HG03196 (cell line): ENCODE results near the gene ENOX1.

ENCODE experiments used
- ATAC-seq: cut with Tn5 transposase; IDR thresholded peaks from one replicate; pipeline ENCODE4 v1.9.1; 2021; ENCODE audit not compliant: unreplicated experiment

ENOX1 gene

DNA sequence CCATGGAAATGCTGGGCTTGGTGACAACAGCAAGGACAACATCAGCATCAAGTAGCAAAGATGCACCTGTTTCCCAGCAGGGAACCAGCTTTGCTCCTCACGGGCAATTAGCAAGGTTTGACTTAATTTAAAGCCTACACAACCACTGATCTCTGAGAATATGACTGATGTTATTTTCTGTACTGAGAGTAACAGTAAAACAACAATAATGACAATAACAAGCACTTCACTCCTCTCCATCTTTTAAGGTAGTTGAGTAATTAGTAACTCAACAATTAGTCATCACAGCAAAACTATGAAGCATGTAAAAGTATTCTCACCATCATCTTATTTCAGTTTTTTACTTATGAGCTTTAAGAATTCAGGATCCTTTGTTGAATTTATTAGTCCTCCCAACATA is 37.3 kb downstream of the ENOX1 start:
- ATAC-seq: no peak

GRCh38 chr13:43744261-43745031 is 42.3 kb downstream of the ENOX1 start:
- no peak for ATAC-seq

- no peak for ATAC-seq
These were observed 43.9 kb downstream of the ENOX1 start for GRCh38 chr13:43742911-43743310.

DNA sequence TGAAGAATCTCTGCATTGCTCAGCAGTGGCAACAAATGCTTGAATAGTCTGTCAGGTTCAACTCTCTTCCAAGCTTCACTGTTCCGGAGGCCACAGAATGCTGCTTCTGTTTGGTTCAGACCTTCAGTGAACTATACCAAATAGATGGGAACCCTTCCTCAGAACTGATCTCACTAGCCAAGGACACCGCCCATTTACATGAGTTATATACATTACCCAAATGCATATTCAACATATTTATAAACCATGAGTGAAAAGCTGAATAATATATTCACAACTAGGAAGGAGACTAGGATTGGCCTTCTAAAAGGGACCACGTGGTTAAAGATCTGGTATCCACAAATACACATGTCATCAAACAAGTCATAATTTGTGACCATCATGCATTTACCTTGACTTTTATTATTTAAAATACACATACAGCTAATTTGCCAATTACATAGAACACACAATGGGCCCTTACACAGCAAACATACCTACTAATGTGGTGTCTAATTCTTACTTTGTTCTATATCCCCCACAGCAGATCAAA is 49.3 kb downstream of the ENOX1 start:
- no peak for ATAC-seq

GRCh38 chr13:43732726-43733125 is 54.0 kb downstream of the ENOX1 start:
- ATAC-seq: no peak

DNA sequence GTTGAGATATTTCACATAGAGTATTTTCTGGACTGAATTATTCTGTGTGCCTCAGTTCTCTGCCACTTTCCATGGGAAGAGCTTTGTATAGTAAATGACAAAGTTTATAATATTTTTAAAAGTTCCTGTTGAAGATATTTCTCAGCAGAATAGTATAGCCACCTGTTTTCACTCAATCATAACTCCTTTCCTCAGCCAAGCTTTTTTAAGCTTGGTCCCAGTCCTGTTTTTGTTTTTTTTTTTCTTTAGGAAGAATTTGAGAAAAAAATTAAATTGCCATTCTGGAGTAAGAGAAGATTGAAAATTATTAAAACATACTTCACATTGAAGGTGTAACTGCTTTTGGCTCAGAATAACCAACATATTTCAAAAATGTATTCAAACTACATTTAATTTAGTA is 55.5 kb downstream of the ENOX1 start:
- no peak for ATAC-seq

DNA sequence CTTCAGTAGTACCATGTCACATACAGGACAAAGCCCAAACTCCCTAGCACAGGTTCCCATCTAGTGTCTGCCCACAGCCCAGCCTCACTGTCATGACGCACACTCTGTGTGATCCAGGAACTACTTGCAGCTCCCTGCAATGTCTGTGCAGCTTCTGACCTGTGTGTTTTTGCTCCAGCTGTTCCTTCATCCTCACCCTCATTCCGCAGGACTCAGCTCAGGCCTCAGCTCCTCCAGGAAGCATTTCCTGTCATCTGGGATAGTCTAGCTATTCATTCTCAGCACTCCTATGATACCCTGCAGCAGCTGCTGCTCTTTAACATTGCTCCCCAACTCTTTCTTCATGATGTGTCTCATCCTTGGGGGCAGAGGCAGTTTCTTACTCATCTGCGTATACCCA is 56.1 kb downstream of the ENOX1 start:
- ATAC-seq: no peak

DNA sequence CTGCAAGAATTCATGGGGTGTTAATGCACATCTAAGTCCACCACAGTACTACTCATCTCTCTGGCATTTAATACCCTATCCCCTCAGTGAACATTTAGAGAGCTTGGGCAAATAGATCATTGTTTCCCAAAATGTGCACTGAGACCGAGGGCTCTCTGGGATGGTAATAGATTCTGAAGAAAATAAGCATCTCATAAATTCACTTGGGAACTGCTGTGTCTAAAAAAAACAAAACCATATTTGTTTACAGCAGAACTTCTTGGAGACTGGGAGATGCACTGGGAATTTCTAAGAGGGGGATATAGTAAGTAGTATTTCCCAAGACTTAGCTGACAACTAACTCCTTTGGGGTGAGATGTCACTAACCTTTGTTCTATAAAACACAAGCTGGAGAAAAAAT is 58.4 kb downstream of the ENOX1 start:
- ATAC-seq: no peak

- no peak for ATAC-seq
These were observed 58.9 kb downstream of the ENOX1 start for GRCh38 chr13:43727856-43728255.

DNA sequence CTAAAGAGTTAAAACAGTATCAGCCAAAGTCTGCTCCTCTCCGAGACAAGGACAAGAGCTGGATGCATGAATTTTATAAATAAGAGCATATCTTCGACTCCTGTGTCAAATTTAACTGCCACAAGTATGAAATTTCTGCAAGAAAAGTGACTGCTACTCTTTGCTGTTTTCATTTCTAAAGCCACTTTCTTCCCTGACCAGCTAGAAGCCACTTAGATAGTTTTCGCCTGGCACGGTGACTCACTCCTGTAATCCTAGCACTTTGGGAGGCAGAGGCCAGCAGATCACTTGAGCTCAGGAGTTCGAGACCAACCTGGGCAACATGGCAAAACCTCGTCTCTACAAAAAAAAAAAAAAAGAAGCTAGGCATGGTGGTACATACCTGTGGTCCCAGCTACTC is 61.3 kb downstream of the ENOX1 start:
- ATAC-seq: no peak

DNA sequence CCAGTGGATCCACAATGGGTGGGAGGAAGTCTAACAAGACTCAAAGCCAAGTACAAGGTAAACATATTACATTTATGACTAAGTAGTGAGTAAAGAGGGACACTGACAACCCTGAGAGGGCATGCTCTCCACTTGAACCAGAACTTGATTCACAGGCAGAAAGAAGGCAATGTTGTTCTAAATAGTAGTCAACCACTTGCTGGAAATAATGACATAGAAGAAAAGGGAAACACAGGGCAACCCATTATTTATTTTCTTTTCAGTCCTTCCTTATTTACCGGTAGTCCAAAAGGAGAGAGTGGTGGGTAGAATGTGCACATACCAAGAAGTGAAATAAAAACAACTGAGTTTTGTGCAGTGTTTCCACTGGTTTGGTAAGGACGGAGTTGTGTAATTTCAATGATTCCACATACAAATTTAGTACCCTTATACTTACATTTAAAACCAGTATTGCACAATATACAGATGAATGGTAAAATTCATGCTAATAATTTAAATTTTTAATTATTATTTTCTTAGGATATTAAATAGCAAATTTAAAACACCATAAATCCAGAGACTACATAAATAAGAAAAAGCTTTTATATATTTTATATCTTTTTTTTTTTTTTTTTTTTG is 65.9 kb downstream of the ENOX1 start:
- ATAC-seq: no peak

DNA sequence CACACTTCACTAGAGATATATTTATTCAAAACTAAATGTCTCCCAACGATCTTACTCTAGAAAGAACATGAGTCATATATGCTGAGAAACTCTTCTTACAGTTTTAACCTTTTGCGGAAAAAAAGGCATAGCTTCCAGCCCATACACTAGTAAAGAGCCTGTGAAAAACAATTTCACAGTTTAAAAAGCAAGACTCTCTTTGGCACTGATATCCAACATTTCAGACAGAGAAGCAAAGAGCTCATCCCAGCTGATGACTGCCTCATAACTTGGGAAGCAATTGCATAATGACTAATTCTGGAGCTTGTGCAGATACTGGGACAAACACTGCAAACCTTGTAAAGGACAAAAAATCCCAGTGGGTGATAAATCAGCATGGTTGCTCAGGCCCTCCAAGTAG is 88.0 kb downstream of the ENOX1 start:
- ATAC-seq: no peak

GRCh38 chr13:43698009-43698408 is 88.8 kb downstream of the ENOX1 start:
- no peak for ATAC-seq

DNA sequence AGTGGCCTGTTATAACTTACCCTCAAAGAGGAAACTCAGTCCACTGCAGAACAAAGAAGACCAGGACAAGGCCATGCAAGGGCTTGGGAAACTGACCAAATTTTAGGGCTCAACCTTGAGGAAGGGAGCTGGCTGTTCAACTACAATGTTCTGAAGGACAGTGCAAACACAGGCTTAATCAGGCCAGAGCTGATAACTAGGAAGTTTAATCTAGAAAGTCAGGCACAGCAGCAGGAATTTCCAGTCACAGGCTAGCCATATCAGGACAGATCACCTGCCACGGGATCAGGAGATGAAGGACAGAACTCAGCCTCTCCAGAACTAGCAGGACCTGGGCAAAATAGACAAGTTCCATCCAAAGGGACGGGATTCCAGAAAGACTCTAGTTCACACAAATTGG is 89.4 kb downstream of the ENOX1 start:
- no peak for ATAC-seq

- no peak for ATAC-seq
These were observed 92.6 kb downstream of the ENOX1 start for GRCh38 chr13:43694146-43694664.

- no peak for ATAC-seq
These were observed 93.1 kb downstream of the ENOX1 start for GRCh38 chr13:43693639-43694038.

DNA sequence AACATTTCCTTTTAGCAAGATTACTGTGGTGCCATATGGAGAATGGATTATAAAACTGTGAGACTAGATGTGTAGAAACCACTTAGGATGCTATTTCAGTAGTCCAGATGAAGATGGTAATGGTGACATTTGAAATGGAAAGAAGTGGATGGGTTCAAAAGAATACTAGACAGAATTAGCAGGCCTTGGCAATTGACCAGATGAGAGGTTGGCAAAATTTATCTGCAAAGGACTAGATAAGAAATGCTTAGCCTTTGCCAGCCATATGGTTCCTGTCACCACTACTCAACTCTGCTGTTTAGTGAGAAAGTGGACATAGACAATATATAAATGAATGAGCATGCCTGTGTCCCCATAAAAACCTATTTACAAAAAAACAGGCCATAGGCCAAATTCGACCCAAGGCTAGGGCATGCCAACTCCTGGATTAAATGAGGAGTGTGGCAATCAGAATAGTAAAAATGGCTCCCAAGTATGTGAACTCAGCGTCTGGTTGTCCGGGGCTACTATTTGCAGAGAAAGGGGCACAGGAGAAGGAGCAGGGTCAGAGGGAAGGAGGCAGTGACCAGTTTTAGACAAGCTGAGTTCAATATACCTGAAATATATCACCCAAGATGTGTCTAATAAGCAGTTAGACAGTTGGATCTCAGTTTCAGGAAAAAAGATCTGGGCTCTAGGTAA is 98.4 kb downstream of the ENOX1 start:
- ATAC-seq: no peak

- ATAC-seq: no peak
These were observed 99.7 kb downstream of the ENOX1 start for GRCh38 chr13:43687038-43687437.

GRCh38 chr13:43686557-43686956 is 100.2 kb downstream of the ENOX1 start:
- no peak for ATAC-seq

- ATAC-seq: no peak
These were observed 101.6 kb downstream of the ENOX1 start for GRCh38 chr13:43684963-43685725.

DNA sequence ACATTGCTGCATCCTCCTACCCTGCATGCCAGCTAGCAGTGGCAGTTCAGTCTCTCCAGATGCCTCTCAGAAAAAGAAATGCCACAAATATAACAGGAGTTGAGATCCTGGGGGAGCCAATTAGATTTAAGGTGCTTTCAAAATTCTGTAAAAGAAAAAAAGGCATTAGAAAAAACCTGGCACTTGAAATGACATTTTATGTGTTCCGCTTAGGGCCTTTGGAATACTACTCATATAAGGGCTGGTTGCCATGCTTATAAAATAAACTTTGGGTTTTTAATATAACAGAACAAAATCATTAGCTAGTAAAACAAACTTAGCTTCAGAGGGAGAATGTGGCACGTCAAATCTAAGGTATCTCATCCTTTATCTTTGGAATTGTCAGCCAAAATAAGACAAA is 104.1 kb downstream of the ENOX1 start:
- no peak for ATAC-seq
